Left ventricle myocardium inferior (tissue), 1 donor: Measurements from ENCODE around the gene CYP17A1. TPM values are rescaled to one million over a fixed set of nuclear protein-coding genes. Genes with fewer than 3 reads are reported as not detected.
"Not testable (repeated sequence)": the region's sequence is repeated elsewhere in the genome, so short reads cannot be mapped to it uniquely, and the experiment has no call there.

Experiments used
- DNase-seq: peaks from one replicate; pipeline ENCODE4 v3.0.0-alpha.2; 2020
- H3K27ac ChIP-seq: fragments of 200-600 bp; replicated peaks from 2 replicates; pipeline ENCODE4 v1.8.0; 2021
- H3K27me3 ChIP-seq: fragments of 200-600 bp; 2 replicates; pipeline ENCODE4 v1.8.0; 2021; ENCODE audit warnings: low read depth
- H3K36me3 ChIP-seq: fragments of 200-600 bp; 2 replicates; pipeline ENCODE4 v1.8.0; 2021
- H3K4me1 ChIP-seq: fragments of 200-600 bp; 2 replicates; pipeline ENCODE4 v1.8.0; 2021
- H3K4me3 ChIP-seq: fragments of 200-600 bp; 2 replicates; pipeline ENCODE4 v1.8.0; 2021; ENCODE audit warnings: mild to moderate bottlenecking, moderate library complexity
- H3K9me3 ChIP-seq: fragments of 200-600 bp; replicated peaks from 2 replicates; pipeline ENCODE4 v1.8.0; 2021
- CTCF ChIP-seq: fragments of 200-600 bp; IDR thresholded peaks from 2 replicates; pipeline ENCODE4 v1.8.0; 2021; ENCODE audit warnings: antibody characterized with exemption, mild to moderate bottlenecking, borderline replicate concordance
- intact Hi-C: fragments of 100-400 bp; cut with micrococcal nuclease; formaldehyde crosslinking; loops from one replicate; pipeline ENCODE4 v1.11.0; 2022
- total RNA-seq: library from RNA; stranded (reverse); fragmentation: NEBNext Ultra II Directional; extraction: Animal tissue kit (Norgen Biotek cat#: 25700); gene quantifications from one replicate; pipeline ENCODE4 v1.2.1, GENCODE V29; 2021
- donor health status: DM: no; HTN: yes; CAD: no; lungs with severe emphysema.

The CYP17A1 gene
- total RNA-seq, 1 donor from 2014 or later = not detected

- Histone ChIP-seq H3K27ac (peak overlapping the region; percentile 52), H3K36me3 (peaks cover 39% of the 10 kb centered on the region), H3K27me3 (no peaks in the 10 kb centered on the region), H3K9me3 (no peaks in the 10 kb centered on the region), H3K4me1 (peaks cover 36% of the 10 kb centered on the region), H3K4me3 (no peak overlapping the region)
- intact Hi-C loops = no loop called here
- no peak for DNase-seq
- no peak for TF ChIP-seq CTCF
Observed at GRCh38 chr10:102859911-102860310, 22.7 kb upstream of the CYP17A1 start.

- no peak for DNase-seq
- Histone ChIP-seq H3K9me3 (no peaks in the 10 kb centered on the region), H3K4me1 (peaks cover 47% of the 10 kb centered on the region), H3K27me3 (no peaks in the 10 kb centered on the region), H3K4me3 (no peak overlapping the region), H3K27ac (no peak overlapping the region), H3K36me3 (peaks cover 17% of the 10 kb centered on the region)
- intact Hi-C loops = no loop called here
- no peak for TF ChIP-seq CTCF
Observed at GRCh38 chr10:102856758-102857424, 19.7 kb upstream of the CYP17A1 start.

- H3K9me3 ChIP-seq, DNase-seq, H3K27ac ChIP-seq, H3K27me3 ChIP-seq, intact Hi-C loops, H3K36me3 ChIP-seq: not testable (repeated sequence)
- Histone ChIP-seq H3K4me3 (peak overlapping the region; percentile 70), H3K4me1 (peaks cover 47% of the 10 kb centered on the region)
Observed at GRCh38 chr10:102855731-102856436, 18.7 kb upstream of the CYP17A1 start.

GRCh38 chr10:102853237-102853636 lies 16.0 kb upstream of the CYP17A1 start:
- H3K9me3 ChIP-seq, H3K27ac ChIP-seq, H3K27me3 ChIP-seq, H3K4me3 ChIP-seq, intact Hi-C loops, DNase-seq, H3K36me3 ChIP-seq: not testable (repeated sequence)
- H3K4me1 ChIP-seq = peaks cover 32% of the 10 kb centered on the region

GRCh38 chr10:102850025-102850518 lies 12.9 kb upstream of the CYP17A1 start:
- intact Hi-C loops = no loop called here
- no peak for DNase-seq
- no peaks in the 10 kb centered on the region for H3K9me3 ChIP-seq
- H3K4me3 ChIP-seq = no peak overlapping the region
- H3K27ac ChIP-seq = no peak overlapping the region
- peaks cover 13% of the 10 kb centered on the region for H3K4me1 ChIP-seq
- no peak for TF ChIP-seq CTCF
- no peaks in the 10 kb centered on the region for H3K36me3 ChIP-seq
- H3K27me3 ChIP-seq = no peaks in the 10 kb centered on the region

GRCh38 chr10:102845352-102845902 lies 8.2 kb upstream of the CYP17A1 start:
- no peaks in the 10 kb centered on the region for H3K36me3 ChIP-seq
- no peak overlapping the region for H3K27ac ChIP-seq
- intact Hi-C loops = no loop called here
- DNase-seq = no peak
- TF ChIP-seq CTCF = no peak
- H3K4me1 ChIP-seq = no peaks in the 10 kb centered on the region
- peaks cover 6% of the 10 kb centered on the region for H3K9me3 ChIP-seq
- peaks cover 14% of the 10 kb centered on the region for H3K27me3 ChIP-seq
- H3K4me3 ChIP-seq = no peak overlapping the region

- DNase-seq, H3K36me3 ChIP-seq, H3K27ac ChIP-seq, H3K4me1 ChIP-seq, H3K4me3 ChIP-seq, intact Hi-C loops, H3K9me3 ChIP-seq: not testable (repeated sequence)
- H3K27me3 ChIP-seq = peaks cover 14% of the 10 kb centered on the region
Observed at GRCh38 chr10:102844190-102844776, 7.1 kb upstream of the CYP17A1 start.

GRCh38 chr10:102843139-102843538 lies 5.9 kb upstream of the CYP17A1 start:
- peaks cover 14% of the 10 kb centered on the region for H3K27me3 ChIP-seq
- H3K4me1 ChIP-seq, H3K36me3 ChIP-seq, H3K4me3 ChIP-seq, H3K27ac ChIP-seq, DNase-seq, intact Hi-C loops: not testable (repeated sequence)
- H3K9me3 ChIP-seq = peaks cover 18% of the 10 kb centered on the region
